K562 treated with DMSO at 1 percent for 24 hours (cell line): ENCODE measurements around the gene TUFT1. TPM values are rescaled to one million over a fixed set of nuclear protein-coding genes. Genes with fewer than 3 reads are reported as not detected.

Experiments
- total RNA-seq: library from RNA; unstranded; fragments of 300-600 nt; gene quantifications from 2 replicates; pipeline ENCODE4 v1.2.3, GENCODE V29; 2022; ENCODE audit warnings: low read depth; ENCODE audit not compliant: insufficient read depth

Gene TUFT1
- 9.8 and 10.0 TPM in 2 replicates for total RNA-seq

GRCh38 chr1:151540021-151540981 lies at the start of gene TUFT1:
TUFT1 (plus strand) TSS chr1:151540309; CDS start chr1:151540367, 58 bp downstream.

GRCh38 chr1:151510957-151511635 lies 29.0 kb upstream of the TUFT1 start, which contains the start of gene CGN:
CGN (plus strand) TSS chr1:151511387; CDS start chr1:151518520, 7,133 bp downstream.

GRCh38 chr1:151611832-151612500 lies 71.9 kb downstream of the TUFT1 start, which contains the start of gene SNX27:
SNX27 (plus strand) TSS chr1:151612050; CDS start chr1:151612202, 152 bp downstream.

Other genes with a start within 250 kb of the TUFT1 start
- gene PI4KB, start 212.9 kb upstream of the TUFT1 start, total RNA-seq, result 58.2 and 61.3 TPM in 2 replicates
- 20.3 and 25.1 TPM in 2 replicates for gene RFX5, start 193.1 kb upstream of the TUFT1 start, total RNA-seq
- gene SELENBP1, start 167.6 kb upstream of the TUFT1 start, total RNA-seq, result 52.9 TPM in 2 replicates
- 494 and 537 TPM in 2 replicates for gene PSMB4, start 140.7 kb upstream of the TUFT1 start, total RNA-seq
- 22.3 and 28.9 TPM in 2 replicates for gene POGZ, start 80.8 kb upstream of the TUFT1 start, total RNA-seq
- 0.36 and 0.44 TPM in 2 replicates for gene CGN, start 28.9 kb upstream of the TUFT1 start, total RNA-seq
- gene SNX27, start 71.7 kb downstream of the TUFT1 start, total RNA-seq, result 5.2 and 6.2 TPM in 2 replicates
- not detected in 2 replicates for gene CELF3, start 176.5 kb downstream of the TUFT1 start, total RNA-seq
- gene RIIAD1, start 181.2 kb downstream of the TUFT1 start, total RNA-seq, result not detected in 2 replicates
- 79.6 and 104 TPM in 2 replicates for gene MRPL9, start 223.2 kb downstream of the TUFT1 start, total RNA-seq